GM23338 (cell line): ENCODE measurements around the gene TCERG1L. TPM values are rescaled to one million over a fixed set of nuclear protein-coding genes. Genes with fewer than 3 reads are reported as not detected.

Experiments
- ATAC-seq: fragments of 200-7000 bp; cut with Tn5 transposase; 3 replicates; pipeline ENCODE4 v1.9.1; 2020
- DNase-seq: peaks from one replicate; pipeline ENCODE4 v3.0.0-alpha.2; 2015; ENCODE audit warnings: low spot score
- H2AFZ ChIP-seq: fragments of 200-600 bp; sonication (generic); 2 replicates; pipeline ENCODE4 v1.8.0; 2016; ENCODE audit warnings: antibody characterized with exemption, mild to moderate bottlenecking, moderate library complexity
- H3F3A ChIP-seq: fragments of 200-600 bp; sonication (generic); replicated peaks from 2 replicates; pipeline ENCODE4 v1.8.0; 2017; ENCODE audit warnings: antibody characterized with exemption, mixed run types, low read depth
- H3K27ac ChIP-seq: fragments of 200-600 bp; sonication (generic); 2 replicates; pipeline ENCODE4 v1.6.1; 2016; ENCODE audit warnings: low read depth
- H3K27me3 ChIP-seq: fragments of 200-600 bp; sonication (generic); 2 replicates; pipeline ENCODE4 v1.8.0; 2016; ENCODE audit warnings: mild to moderate bottlenecking, mixed run types, moderate library complexity; ENCODE audit not compliant: insufficient read depth
- H3K36me3 ChIP-seq: fragments of 200-600 bp; sonication (generic); 2 replicates; pipeline ENCODE4 v1.8.0; 2016; ENCODE audit warnings: mild to moderate bottlenecking; ENCODE audit not compliant: insufficient read depth
- H3K4me1 ChIP-seq: fragments of 200-600 bp; sonication (generic); 2 replicates; pipeline ENCODE4 v1.8.0; 2016; ENCODE audit warnings: mild to moderate bottlenecking, moderate library complexity; ENCODE audit not compliant: insufficient read depth
- H3K4me2 ChIP-seq: fragments of 200-600 bp; sonication (generic); 2 replicates; pipeline ENCODE4 v1.7.1; 2017; ENCODE audit warnings: mixed run types
- H3K4me3 ChIP-seq: fragments of 200-600 bp; sonication (generic); 2 replicates; pipeline ENCODE4 v1.6.1; 2016; ENCODE audit warnings: mixed run types
- H3K79me2 ChIP-seq: fragments of 200-600 bp; sonication (generic); replicated peaks from 2 replicates; pipeline ENCODE4 v1.8.0; 2017; ENCODE audit warnings: mild to moderate bottlenecking; ENCODE audit not compliant: insufficient read depth
- H3K9me2 ChIP-seq: fragments of 200-600 bp; sonication (generic); 2 replicates; pipeline ENCODE4 v1.8.0; 2017; ENCODE audit not compliant: insufficient read depth
- H4K20me1 ChIP-seq: fragments of 200-600 bp; sonication (generic); replicated peaks from 2 replicates; pipeline ENCODE4 v1.8.0; 2017; ENCODE audit warnings: mild to moderate bottlenecking; ENCODE audit not compliant: insufficient read depth
- H3K27ac Mint-ChIP-seq: 2 replicates; pipeline ENCODE4 v1.8.0; 2020; ENCODE audit warnings: inconsistent platforms, mild to moderate bottlenecking, moderate library complexity, mixed read lengths
- H3K27me3 Mint-ChIP-seq: 3 replicates; pipeline ENCODE4 v1.8.0; 2022; ENCODE audit warnings: low read depth, mild to moderate bottlenecking, moderate library complexity, mixed read lengths, inconsistent platforms; ENCODE audit not compliant: insufficient read depth, poor library complexity
- H3K36me3 Mint-ChIP-seq: 3 replicates; pipeline ENCODE4 v1.8.0; 2021; ENCODE audit warnings: low read depth, mild to moderate bottlenecking, inconsistent platforms, moderate library complexity, mixed read lengths
- H3K4me1 Mint-ChIP-seq: 3 replicates; pipeline ENCODE4 v1.8.0; 2020; ENCODE audit warnings: mild to moderate bottlenecking, inconsistent platforms, mixed read lengths
- H3K4me3 Mint-ChIP-seq: 3 replicates; pipeline ENCODE4 v1.8.0; 2021; ENCODE audit warnings: moderate library complexity, mild to moderate bottlenecking, inconsistent platforms, mixed read lengths
- H3K9me3 Mint-ChIP-seq: 3 replicates; pipeline ENCODE4 v1.8.0; 2020; ENCODE audit warnings: moderate library complexity, mild to moderate bottlenecking, inconsistent platforms, mixed read lengths
- CREB1 ChIP-seq: fragments of 250-450 bp; sonication (Bioruptor Pico); IDR thresholded peaks from 2 replicates; pipeline ENCODE4 v1.5.0; 2020; ENCODE audit warnings: low read depth, mild to moderate bottlenecking, moderate library complexity
- EZH2 ChIP-seq: fragments of 200-600 bp; sonication (generic); IDR thresholded peaks from one replicate; pipeline ENCODE4 v1.8.0; 2017; ENCODE audit warnings: antibody characterized with exemption, mild to moderate bottlenecking, low read depth; ENCODE audit not compliant: unreplicated experiment
- EZH2phosphoT487 ChIP-seq: fragments of 200-600 bp; sonication (generic); IDR thresholded peaks from one replicate; pipeline ENCODE4 v1.8.1; 2018; ENCODE audit warnings: antibody characterized with exemption; ENCODE audit not compliant: unreplicated experiment
- JUNB ChIP-seq: IDR thresholded peaks from one replicate; pipeline ENCODE4 v1.6.1; 2016; ENCODE audit warnings: antibody characterized with exemption; ENCODE audit not compliant: unreplicated experiment
- STAT1 ChIP-seq: IDR thresholded peaks from one replicate; pipeline ENCODE4 v1.6.1; 2016; ENCODE audit warnings: antibody characterized with exemption; ENCODE audit not compliant: unreplicated experiment
- ZNF114 ChIP-seq: fragments of 250-450 bp; sonication (Bioruptor Pico); IDR thresholded peaks from 2 replicates; pipeline ENCODE4 v1.5.0; 2020; ENCODE audit warnings: mild to moderate bottlenecking, moderate library complexity
- ZNF331 ChIP-seq: fragments of 250-450 bp; sonication (Bioruptor Pico); IDR thresholded peaks from 2 replicates; pipeline ENCODE4 v1.5.0; 2020; ENCODE audit warnings: low read depth, mild to moderate bottlenecking, moderate library complexity
- polyA plus RNA-seq: library from polyadenylated mRNA; unstranded; fragments of >200 nt; fragmentation: Nextera tagmentation; extraction: Ambion mirVana; gene quantifications from 2 replicates; pipeline ENCODE4 v1.2.1, GENCODE V29; 2016
- total RNA-seq: library from RNA; depleted of rRNA; stranded (reverse); fragments of >200 nt; shearing (Covaris generic); gene quantifications from 2 replicates; pipeline ENCODE4 v1.2.3, GENCODE V29; 2014
- TF ChIP-seq, protein P1 (sequence below): IDR thresholded peaks from 2 replicates; pipeline ENCODE4 v1.6.1; 2016; ENCODE audit warnings: antibody characterized with exemption
- TF ChIP-seq, protein P2 (sequence below), 2 experiments: fragments of 200-600 bp in 1 of 2; sonication (generic) in 1 of 2; conservative IDR thresholded peaks; 2 replicates each; pipeline versions ENCODE4 v1.5.1 to v1.6.1; 2016 to 2017; ENCODE audit warnings: antibody characterized with exemption in 2 of 2, low read depth in 2 of 2, mild to moderate bottlenecking in 2 of 2, moderate library complexity in 1 of 2
- TF ChIP-seq, protein P3 (sequence below): fragments of 250-450 bp; sonication (Bioruptor Pico); IDR thresholded peaks from 2 replicates; pipeline ENCODE4 v1.5.0; 2020; ENCODE audit warnings: mild to moderate bottlenecking, moderate library complexity

TCERG1L gene
- total and polyA plus RNA-seq, 2 experiments from 2014 or later = 3.9 to 5.5 TPM

DNA sequence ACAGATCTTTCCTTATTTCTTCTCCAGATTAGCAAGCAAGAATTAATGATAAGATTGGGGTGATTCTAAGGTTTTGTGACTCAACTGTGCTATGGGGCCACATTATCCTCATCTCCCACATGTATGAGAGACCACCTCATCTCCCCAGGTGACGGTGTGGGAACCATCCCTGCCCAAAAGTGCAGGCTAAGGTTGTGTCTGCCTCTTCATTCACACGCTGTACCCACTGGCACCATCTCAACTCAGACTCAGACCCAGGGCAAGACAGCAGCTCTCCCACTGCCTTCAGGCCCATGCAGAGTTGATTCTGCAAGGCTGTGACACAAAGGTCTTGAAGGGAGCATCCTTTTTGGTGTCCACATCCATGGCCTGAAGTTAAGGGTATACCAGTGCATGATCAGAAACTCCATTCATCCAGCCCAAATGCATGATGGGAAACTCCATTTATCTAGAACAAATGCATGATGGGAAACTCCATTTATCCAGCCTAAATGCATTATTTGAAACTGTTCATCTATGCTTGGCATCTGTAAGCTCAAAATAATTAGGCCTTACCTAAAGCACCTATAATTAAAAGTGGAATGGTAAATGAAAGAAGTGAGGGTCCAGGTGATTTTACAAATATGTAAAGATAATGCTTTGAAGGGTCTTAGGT is 99.4 kb downstream of the TCERG1L start:
- TF ChIP-seq ZNF114 (CRISPR knock-in tag) = no peak
- TF ChIP-seq STAT1 = no peak
- no peak for TF ChIP-seq ZNF331 (CRISPR knock-in tag)
- TF ChIP-seq EZH2 = no peak
- TF ChIP-seq, protein P1, sequence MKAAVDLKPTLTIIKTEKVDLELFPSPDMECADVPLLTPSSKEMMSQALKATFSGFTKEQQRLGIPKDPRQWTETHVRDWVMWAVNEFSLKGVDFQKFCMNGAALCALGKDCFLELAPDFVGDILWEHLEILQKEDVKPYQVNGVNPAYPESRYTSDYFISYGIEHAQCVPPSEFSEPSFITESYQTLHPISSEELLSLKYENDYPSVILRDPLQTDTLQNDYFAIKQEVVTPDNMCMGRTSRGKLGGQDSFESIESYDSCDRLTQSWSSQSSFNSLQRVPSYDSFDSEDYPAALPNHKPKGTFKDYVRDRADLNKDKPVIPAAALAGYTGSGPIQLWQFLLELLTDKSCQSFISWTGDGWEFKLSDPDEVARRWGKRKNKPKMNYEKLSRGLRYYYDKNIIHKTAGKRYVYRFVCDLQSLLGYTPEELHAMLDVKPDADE = no peak
- TF ChIP-seq, protein P2, sequence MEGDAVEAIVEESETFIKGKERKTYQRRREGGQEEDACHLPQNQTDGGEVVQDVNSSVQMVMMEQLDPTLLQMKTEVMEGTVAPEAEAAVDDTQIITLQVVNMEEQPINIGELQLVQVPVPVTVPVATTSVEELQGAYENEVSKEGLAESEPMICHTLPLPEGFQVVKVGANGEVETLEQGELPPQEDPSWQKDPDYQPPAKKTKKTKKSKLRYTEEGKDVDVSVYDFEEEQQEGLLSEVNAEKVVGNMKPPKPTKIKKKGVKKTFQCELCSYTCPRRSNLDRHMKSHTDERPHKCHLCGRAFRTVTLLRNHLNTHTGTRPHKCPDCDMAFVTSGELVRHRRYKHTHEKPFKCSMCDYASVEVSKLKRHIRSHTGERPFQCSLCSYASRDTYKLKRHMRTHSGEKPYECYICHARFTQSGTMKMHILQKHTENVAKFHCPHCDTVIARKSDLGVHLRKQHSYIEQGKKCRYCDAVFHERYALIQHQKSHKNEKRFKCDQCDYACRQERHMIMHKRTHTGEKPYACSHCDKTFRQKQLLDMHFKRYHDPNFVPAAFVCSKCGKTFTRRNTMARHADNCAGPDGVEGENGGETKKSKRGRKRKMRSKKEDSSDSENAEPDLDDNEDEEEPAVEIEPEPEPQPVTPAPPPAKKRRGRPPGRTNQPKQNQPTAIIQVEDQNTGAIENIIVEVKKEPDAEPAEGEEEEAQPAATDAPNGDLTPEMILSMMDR (conservative IDR thresholded peaks at IDR 0.05; ENCODE audit: low read depth in 2 of 2) = no peak
- no peak for TF ChIP-seq EZH2phosphoT487
- no peak for TF ChIP-seq JUNB
- H3K27me3 ChIP-seq = no peaks in the 10 kb centered on the region
- no peaks in the 10 kb centered on the region for H3K4me1 Mint-ChIP-seq
- H3K4me2 ChIP-seq = no peak overlapping the region
- H4K20me1 ChIP-seq = no peaks in the 10 kb centered on the region
- no peaks in the 10 kb centered on the region for H3F3A ChIP-seq
- H3K27ac Mint-ChIP-seq = no peak overlapping the region
- H3K79me2 ChIP-seq = no peaks in the 10 kb centered on the region
- H3K4me3 Mint-ChIP-seq = no peak overlapping the region
- no peak overlapping the region for H2AFZ ChIP-seq
- H3K9me2 ChIP-seq = no peaks in the 10 kb centered on the region
- H3K36me3 ChIP-seq = no peaks in the 10 kb centered on the region
- no peak overlapping the region for H3K27ac ChIP-seq
- H3K36me3 Mint-ChIP-seq = peaks cover 19% of the 10 kb centered on the region; the same call in 2 of the 3 replicates
- peaks cover 1% of the 10 kb centered on the region for H3K27me3 Mint-ChIP-seq
- DNase-seq = no peak
- no peak overlapping the region for H3K4me3 ChIP-seq
- H3K9me3 Mint-ChIP-seq = peaks cover 88% of the 10 kb centered on the region
- H3K4me1 ChIP-seq = no peaks in the 10 kb centered on the region
- ATAC-seq = no peak

DNA sequence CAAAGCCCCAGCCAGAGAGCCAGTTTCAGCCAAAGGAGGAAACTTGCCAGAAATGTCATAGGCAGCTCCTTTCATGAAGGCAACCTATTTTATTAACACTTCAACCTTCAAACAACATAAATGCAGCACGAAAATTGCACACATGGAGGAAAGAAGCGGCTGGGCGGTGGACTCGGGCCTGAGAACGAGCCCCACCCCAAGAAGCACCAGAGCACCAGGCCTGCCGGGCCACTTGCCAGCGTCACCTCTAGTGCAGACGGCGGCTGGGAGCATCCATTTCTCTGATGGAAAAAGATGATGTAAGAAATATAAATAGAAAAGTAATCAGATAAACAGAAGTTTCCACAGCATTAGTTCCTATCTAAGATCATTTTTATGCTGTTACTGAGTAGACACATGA is 100.0 kb downstream of the TCERG1L start:
- Histone ChIP-seq H3F3A (no peaks in the 10 kb centered on the region), H3K27ac (no peak overlapping the region), H3K4me2 (no peak overlapping the region), H2AFZ (no peak overlapping the region), H3K27me3 (no peaks in the 10 kb centered on the region), H3K36me3 (no peaks in the 10 kb centered on the region), H3K9me2 (no peaks in the 10 kb centered on the region), H3K4me3 (no peak overlapping the region), H3K79me2 (no peaks in the 10 kb centered on the region), H3K4me1 (no peaks in the 10 kb centered on the region), H4K20me1 (no peaks in the 10 kb centered on the region)
- Mint-ChIP-seq H3K36me3 (peaks cover 19% of the 10 kb centered on the region; the same call in 2 of the 3 replicates), H3K9me3 (peaks cover 87% of the 10 kb centered on the region), H3K4me1 (no peaks in the 10 kb centered on the region), H3K27ac (no peak overlapping the region), H3K4me3 (no peak overlapping the region), H3K27me3 (peaks cover 1% of the 10 kb centered on the region)
- ATAC-seq = no peak
- no peak for DNase-seq
- TF ChIP-seq, protein P3, sequence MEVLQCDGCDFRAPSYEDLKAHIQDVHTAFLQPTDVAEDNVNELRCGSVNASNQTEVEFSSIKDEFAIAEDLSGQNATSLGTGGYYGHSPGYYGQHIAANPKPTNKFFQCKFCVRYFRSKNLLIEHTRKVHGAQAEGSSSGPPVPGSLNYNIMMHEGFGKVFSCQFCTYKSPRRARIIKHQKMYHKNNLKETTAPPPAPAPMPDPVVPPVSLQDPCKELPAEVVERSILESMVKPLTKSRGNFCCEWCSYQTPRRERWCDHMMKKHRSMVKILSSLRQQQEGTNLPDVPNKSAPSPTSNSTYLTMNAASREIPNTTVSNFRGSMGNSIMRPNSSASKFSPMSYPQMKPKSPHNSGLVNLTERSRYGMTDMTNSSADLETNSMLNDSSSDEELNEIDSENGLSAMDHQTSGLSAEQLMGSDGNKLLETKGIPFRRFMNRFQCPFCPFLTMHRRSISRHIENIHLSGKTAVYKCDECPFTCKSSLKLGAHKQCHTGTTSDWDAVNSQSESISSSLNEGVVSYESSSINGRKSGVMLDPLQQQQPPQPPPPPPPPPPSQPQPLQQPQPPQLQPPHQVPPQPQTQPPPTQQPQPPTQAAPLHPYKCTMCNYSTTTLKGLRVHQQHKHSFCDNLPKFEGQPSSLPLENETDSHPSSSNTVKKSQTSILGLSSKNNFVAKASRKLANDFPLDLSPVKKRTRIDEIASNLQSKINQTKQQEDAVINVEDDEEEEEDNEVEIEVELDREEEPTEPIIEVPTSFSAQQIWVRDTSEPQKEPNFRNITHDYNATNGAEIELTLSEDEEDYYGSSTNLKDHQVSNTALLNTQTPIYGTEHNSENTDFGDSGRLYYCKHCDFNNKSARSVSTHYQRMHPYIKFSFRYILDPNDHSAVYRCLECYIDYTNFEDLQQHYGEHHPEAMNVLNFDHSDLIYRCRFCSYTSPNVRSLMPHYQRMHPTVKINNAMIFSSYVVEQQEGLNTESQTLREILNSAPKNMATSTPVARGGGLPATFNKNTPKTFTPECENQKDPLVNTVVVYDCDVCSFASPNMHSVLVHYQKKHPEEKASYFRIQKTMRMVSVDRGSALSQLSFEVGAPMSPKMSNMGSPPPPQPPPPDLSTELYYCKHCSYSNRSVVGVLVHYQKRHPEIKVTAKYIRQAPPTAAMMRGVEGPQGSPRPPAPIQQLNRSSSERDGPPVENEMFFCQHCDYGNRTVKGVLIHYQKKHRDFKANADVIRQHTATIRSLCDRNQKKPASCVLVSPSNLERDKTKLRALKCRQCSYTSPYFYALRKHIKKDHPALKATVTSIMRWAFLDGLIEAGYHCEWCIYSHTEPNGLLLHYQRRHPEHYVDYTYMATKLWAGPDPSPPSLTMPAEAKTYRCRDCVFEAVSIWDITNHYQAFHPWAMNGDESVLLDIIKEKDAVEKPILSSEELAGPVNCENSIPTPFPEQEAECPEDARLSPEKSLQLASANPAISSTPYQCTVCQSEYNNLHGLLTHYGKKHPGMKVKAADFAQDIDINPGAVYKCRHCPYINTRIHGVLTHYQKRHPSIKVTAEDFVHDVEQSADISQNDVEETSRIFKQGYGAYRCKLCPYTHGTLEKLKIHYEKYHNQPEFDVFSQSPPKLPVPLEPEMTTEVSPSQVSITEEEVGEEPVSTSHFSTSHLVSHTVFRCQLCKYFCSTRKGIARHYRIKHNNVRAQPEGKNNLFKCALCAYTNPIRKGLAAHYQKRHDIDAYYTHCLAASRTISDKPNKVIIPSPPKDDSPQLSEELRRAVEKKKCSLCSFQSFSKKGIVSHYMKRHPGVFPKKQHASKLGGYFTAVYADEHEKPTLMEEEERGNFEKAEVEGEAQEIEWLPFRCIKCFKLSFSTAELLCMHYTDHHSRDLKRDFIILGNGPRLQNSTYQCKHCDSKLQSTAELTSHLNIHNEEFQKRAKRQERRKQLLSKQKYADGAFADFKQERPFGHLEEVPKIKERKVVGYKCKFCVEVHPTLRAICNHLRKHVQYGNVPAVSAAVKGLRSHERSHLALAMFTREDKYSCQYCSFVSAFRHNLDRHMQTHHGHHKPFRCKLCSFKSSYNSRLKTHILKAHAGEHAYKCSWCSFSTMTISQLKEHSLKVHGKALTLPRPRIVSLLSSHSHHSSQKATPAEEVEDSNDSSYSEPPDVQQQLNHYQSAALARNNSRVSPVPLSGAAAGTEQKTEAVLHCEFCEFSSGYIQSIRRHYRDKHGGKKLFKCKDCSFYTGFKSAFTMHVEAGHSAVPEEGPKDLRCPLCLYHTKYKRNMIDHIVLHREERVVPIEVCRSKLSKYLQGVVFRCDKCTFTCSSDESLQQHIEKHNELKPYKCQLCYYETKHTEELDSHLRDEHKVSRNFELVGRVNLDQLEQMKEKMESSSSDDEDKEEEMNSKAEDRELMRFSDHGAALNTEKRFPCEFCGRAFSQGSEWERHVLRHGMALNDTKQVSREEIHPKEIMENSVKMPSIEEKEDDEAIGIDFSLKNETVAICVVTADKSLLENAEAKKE = no peak
- no peak for TF ChIP-seq STAT1
- TF ChIP-seq, protein P1 = no peak
- TF ChIP-seq EZH2 = no peak
- no peak for TF ChIP-seq ZNF114 (CRISPR knock-in tag)
- TF ChIP-seq CREB1 = no peak
- TF ChIP-seq EZH2phosphoT487 = no peak
